Measurements from ENCODE around the gene MAPK4.

MAPK4 gene

DNA sequence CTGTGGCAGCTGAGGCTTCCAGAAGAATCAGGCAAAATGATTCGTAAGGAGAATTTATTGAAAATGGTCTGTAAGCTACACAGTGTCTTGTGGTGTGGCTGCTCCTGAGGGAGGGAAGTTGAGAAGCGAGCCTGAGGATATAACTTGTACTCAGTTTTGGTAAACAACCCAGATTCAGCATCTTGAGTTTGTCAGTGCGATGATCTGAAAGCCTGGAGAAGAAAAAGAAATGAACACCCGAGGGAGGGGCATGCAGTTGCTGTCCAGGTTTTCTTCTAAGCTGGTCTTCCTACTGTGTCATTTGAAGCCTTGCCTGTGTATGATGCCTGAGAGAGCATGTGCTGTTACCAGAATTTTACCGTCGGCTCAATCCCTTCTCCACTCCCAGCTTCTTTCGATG lies 87.3 kb downstream of the MAPK4 start:
- H3K4me3 ChIP-seq (ENCODE audit: insufficient read depth, low read depth, low read length, poor library complexity, severe bottlenecking), result no peak overlapping the region

DNA sequence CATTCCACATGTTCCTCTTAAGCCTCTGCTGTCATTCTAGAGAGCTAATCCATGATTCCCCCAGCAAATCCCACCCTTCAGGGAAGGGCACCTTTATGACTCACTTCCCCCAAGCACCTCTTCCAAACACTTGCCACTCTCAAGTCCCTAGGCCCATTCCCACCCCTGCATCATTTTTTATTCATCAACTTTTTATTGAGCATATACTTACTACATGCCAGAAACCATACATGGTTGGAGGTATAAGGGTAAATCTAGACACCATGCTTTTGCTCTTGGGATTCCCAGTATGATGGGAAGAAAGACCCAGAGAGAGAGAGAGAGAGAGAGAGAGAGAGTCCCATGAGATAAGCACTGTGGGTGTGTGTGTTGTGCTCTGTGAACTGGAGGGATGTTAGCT lies 87.9 kb downstream of the MAPK4 start:
- Histone ChIP-seq H3K9me3 (ENCODE audit: control insufficient read depth, low read length) (no peaks in the 10 kb centered on the region), H3K27me3 (replicated peaks; ENCODE audit: control insufficient read depth, insufficient read depth, low read length, poor library complexity, severe bottlenecking) (no peaks in the 10 kb centered on the region), H3K36me3 (ENCODE audit: control insufficient read depth, insufficient read depth, low read length) (no peaks in the 10 kb centered on the region), H3K4me1 (ENCODE audit: control insufficient read depth, insufficient read depth, low read length, poor library complexity, severe bottlenecking) (no peaks in the 10 kb centered on the region), H3K27ac (ENCODE audit: insufficient read depth, low read length, poor library complexity, severe bottlenecking) (no peak overlapping the region), H3K4me3 (ENCODE audit: insufficient read depth, low read depth, low read length, poor library complexity, severe bottlenecking) (no peak overlapping the region)
- DNase-seq, result no peak

More for the DNA sequence above, 87.3 kb downstream of the MAPK4 start:
- H3K27me3 ChIP-seq (replicated peaks; ENCODE audit: control insufficient read depth, insufficient read depth, low read length, poor library complexity, severe bottlenecking), result no peaks in the 10 kb centered on the region
- no peaks in the 10 kb centered on the region for H3K9me3 ChIP-seq (ENCODE audit: control insufficient read depth, low read length)
- no peaks in the 10 kb centered on the region for H3K4me1 ChIP-seq (ENCODE audit: control insufficient read depth, insufficient read depth, low read length, poor library complexity, severe bottlenecking)
- H3K27ac ChIP-seq (ENCODE audit: insufficient read depth, low read length, poor library complexity, severe bottlenecking), result no peak overlapping the region
- H3K36me3 ChIP-seq (ENCODE audit: control insufficient read depth, insufficient read depth, low read length), result no peaks in the 10 kb centered on the region
- DNase-seq, result no peak

DNA sequence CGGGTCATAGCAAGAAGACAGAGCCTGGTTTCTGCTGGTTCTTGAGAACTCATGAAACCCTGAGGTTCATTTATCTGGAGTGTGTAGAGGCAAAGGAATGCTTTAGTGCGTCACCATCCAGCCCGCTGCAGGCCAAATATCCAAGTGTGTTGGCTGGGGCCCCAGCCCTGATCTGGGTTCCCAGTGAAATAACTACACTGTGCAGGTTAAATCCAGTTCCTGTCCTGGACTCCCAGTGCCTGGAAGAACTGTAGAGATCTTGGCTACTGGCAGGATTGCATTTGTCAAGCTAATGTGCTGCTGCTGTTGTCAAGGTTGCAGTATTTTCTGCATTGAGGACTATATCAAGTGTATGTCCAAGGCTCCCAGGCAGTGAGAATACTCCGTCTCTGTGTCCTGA lies 89.9 kb downstream of the MAPK4 start:
- H3K4me3 ChIP-seq (ENCODE audit: insufficient read depth, low read depth, low read length, poor library complexity, severe bottlenecking), result no peak overlapping the region
- no peaks in the 10 kb centered on the region for H3K4me1 ChIP-seq (ENCODE audit: control insufficient read depth, insufficient read depth, low read length, poor library complexity, severe bottlenecking)
- H3K36me3 ChIP-seq (ENCODE audit: control insufficient read depth, insufficient read depth, low read length), result no peaks in the 10 kb centered on the region
- no peaks in the 10 kb centered on the region for H3K9me3 ChIP-seq (ENCODE audit: control insufficient read depth, low read length)
- DNase-seq, result no peak
- no peaks in the 10 kb centered on the region for H3K27me3 ChIP-seq (replicated peaks; ENCODE audit: control insufficient read depth, insufficient read depth, low read length, poor library complexity, severe bottlenecking)
- H3K27ac ChIP-seq (ENCODE audit: insufficient read depth, low read length, poor library complexity, severe bottlenecking), result no peak overlapping the region

DNA sequence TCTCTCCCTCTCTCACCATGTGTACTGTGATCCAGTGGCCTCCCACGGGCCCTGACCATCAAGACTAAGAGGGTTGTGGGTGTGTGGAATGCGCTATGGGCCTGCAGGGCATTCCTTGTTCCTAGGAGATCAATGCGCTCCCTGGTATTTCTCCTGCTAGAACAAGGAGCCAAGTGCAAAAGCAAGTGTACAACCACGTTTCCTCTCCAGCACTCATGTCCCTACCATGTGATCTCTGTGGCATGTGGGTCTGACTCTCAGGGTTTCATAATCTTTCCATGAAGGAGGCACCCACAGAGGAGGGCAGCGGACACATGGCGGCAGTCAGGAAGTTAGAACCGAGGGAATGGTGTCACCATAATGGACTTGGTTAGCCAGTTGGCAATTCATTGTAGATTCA lies 91.4 kb downstream of the MAPK4 start:
- Histone ChIP-seq H3K27ac (ENCODE audit: insufficient read depth, low read length, poor library complexity, severe bottlenecking) (no peak overlapping the region), H3K4me3 (ENCODE audit: insufficient read depth, low read depth, low read length, poor library complexity, severe bottlenecking) (no peak overlapping the region), H3K4me1 (ENCODE audit: control insufficient read depth, insufficient read depth, low read length, poor library complexity, severe bottlenecking) (no peaks in the 10 kb centered on the region), H3K27me3 (replicated peaks; ENCODE audit: control insufficient read depth, insufficient read depth, low read length, poor library complexity, severe bottlenecking) (no peaks in the 10 kb centered on the region), H3K9me3 (ENCODE audit: control insufficient read depth, low read length) (no peaks in the 10 kb centered on the region), H3K36me3 (ENCODE audit: control insufficient read depth, insufficient read depth, low read length) (no peaks in the 10 kb centered on the region)
- DNase-seq, result no peak

DNA sequence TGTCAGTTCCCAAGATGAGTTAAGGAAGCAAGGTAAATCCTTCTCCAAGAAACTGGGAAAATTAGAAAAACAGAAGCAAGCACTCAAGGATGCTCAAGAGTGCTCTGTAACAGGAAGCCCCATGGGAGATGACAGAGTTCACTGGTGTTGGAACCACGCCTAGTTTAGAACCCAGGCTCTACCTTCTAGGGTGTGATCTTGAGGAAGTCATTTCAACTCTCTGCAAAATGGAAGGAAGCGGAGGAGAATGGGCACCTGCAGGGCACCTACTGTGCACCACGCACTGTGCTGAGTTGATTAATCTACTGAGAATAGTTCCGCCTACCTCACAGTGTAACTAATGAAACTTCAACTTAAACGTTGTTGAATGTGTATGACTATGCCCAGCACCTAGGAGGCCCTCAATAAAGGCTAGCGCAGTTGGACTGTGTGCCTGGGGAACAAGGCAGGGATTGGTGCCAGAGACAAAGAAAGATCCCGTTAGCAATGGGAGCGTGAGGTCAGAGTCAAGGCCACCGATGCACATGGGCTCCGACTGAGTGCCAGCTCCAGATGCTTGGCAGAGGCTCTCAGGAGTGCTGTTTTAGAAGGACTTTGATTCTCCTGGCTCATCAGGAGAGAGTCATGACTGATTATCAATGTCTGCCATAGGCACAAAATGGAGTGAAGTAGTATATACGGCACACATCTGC lies 93.7 kb downstream of the MAPK4 start:
- Histone ChIP-seq H3K27ac (ENCODE audit: insufficient read depth, low read length, poor library complexity, severe bottlenecking) (no peak overlapping the region), H3K27me3 (replicated peaks; ENCODE audit: control insufficient read depth, insufficient read depth, low read length, poor library complexity, severe bottlenecking) (no peaks in the 10 kb centered on the region), H3K4me3 (ENCODE audit: insufficient read depth, low read depth, low read length, poor library complexity, severe bottlenecking) (no peak overlapping the region), H3K36me3 (ENCODE audit: control insufficient read depth, insufficient read depth, low read length) (no peaks in the 10 kb centered on the region), H3K9me3 (ENCODE audit: control insufficient read depth, low read length) (no peaks in the 10 kb centered on the region), H3K4me1 (ENCODE audit: control insufficient read depth, insufficient read depth, low read length, poor library complexity, severe bottlenecking) (no peaks in the 10 kb centered on the region)
- DNase-seq, result no peak

DNA sequence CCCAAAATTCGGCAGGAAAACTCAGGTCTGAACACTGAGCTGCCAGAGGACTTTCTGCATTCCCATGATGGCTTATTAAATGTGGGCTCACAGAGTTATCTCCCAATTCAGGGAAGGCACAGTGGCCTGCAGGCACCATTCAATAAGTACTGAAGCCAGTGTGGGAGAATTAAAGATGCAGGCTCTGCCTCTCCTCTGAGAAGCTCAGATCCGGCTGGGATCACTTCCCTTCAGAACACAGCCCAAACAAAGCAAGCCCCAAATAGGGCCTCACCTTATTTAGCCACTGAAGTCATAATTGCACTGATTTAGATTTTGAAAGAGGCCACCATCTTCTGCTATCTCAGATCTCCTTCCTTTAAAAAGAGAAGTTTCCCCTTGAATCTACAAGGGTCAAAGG lies 94.3 kb downstream of the MAPK4 start:
- H3K9me3 ChIP-seq (ENCODE audit: control insufficient read depth, low read length), result no peaks in the 10 kb centered on the region
- no peaks in the 10 kb centered on the region for H3K36me3 ChIP-seq (ENCODE audit: control insufficient read depth, insufficient read depth, low read length)
- no peaks in the 10 kb centered on the region for H3K27me3 ChIP-seq (replicated peaks; ENCODE audit: control insufficient read depth, insufficient read depth, low read length, poor library complexity, severe bottlenecking)
- H3K4me1 ChIP-seq (ENCODE audit: control insufficient read depth, insufficient read depth, low read length, poor library complexity, severe bottlenecking), result no peaks in the 10 kb centered on the region
- H3K4me3 ChIP-seq (ENCODE audit: insufficient read depth, low read depth, low read length, poor library complexity, severe bottlenecking), result no peak overlapping the region
- DNase-seq, result no peak
- H3K27ac ChIP-seq (ENCODE audit: insufficient read depth, low read length, poor library complexity, severe bottlenecking), result no peak overlapping the region

DNA sequence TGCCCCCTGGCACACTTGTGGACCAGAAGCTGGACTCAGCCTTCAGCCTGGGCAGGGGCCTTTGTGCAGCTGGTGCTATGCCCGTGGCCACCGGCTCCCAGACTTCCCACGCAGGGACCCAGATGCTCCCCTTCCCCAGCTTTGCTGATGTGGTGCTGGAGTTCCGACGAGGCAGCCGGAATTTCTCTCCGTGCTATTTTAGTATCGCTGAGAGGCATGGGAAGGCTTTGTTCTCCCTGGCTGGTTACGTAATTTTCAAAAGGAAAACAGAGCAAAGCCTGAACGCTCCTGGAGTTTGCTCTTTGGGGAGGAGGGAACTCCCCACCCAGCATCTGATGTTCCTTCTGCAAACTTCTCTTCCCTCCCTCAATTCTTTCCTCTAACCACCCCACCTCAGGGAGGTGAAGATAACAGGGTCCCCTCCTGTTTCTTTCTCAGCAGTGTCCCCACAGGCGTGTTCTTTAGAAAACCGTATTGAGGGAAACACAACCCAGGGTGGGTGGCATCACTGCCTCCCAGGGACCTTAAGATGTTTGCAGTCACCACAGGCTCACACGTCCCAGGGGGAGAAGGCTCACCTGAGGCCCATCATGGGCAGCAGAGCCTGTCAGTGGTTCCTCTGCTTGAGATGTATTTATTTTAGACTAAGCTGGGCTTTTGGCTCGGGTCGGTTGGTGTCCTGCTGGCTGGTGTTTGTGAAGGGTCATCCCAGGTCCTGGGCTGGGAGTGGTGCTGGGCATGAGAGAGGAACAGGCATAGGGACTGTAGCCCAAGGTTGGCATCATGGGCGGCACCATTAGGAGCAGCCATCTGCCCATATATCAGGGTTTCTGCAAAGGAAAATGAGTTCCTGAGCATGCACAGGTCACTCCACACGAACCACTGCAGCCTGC lies 95.0 kb downstream of the MAPK4 start:
- Histone ChIP-seq H3K9me3 (ENCODE audit: control insufficient read depth, low read length) (no peaks in the 10 kb centered on the region), H3K4me3 (ENCODE audit: insufficient read depth, low read depth, low read length, poor library complexity, severe bottlenecking) (no peak overlapping the region), H3K27me3 (replicated peaks; ENCODE audit: control insufficient read depth, insufficient read depth, low read length, poor library complexity, severe bottlenecking) (no peaks in the 10 kb centered on the region), H3K27ac (ENCODE audit: insufficient read depth, low read length, poor library complexity, severe bottlenecking) (no peak overlapping the region), H3K4me1 (ENCODE audit: control insufficient read depth, insufficient read depth, low read length, poor library complexity, severe bottlenecking) (no peaks in the 10 kb centered on the region), H3K36me3 (ENCODE audit: control insufficient read depth, insufficient read depth, low read length) (no peaks in the 10 kb centered on the region)
- DNase-seq, result no peak

DNA sequence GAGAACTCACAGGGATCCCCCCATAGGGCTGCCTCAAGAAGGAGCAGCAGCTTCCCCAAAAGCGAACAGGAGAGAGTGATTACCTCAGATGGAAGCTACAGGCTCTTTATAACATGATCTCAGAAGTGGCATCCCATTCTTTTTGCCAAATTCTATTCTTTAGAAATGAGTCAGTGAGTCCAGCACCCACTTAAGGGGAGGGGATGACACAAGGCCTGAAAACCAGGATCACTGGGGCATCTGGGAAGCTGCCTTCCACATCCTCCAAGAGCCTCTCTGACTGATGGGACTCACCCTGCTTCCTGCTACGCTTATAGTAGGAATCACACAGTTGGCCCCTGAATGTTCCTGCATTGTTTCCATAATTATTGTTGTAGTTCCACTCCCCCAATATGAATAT lies 96.5 kb downstream of the MAPK4 start:
- H3K4me1 ChIP-seq (ENCODE audit: control insufficient read depth, insufficient read depth, low read length, poor library complexity, severe bottlenecking), result no peaks in the 10 kb centered on the region
- no peak overlapping the region for H3K4me3 ChIP-seq (ENCODE audit: insufficient read depth, low read depth, low read length, poor library complexity, severe bottlenecking)
- no peak overlapping the region for H3K27ac ChIP-seq (ENCODE audit: insufficient read depth, low read length, poor library complexity, severe bottlenecking)
- H3K27me3 ChIP-seq (replicated peaks; ENCODE audit: control insufficient read depth, insufficient read depth, low read length, poor library complexity, severe bottlenecking), result no peaks in the 10 kb centered on the region
- H3K36me3 ChIP-seq (ENCODE audit: control insufficient read depth, insufficient read depth, low read length), result no peaks in the 10 kb centered on the region
- no peaks in the 10 kb centered on the region for H3K9me3 ChIP-seq (ENCODE audit: control insufficient read depth, low read length)
- DNase-seq, result no peak

DNA sequence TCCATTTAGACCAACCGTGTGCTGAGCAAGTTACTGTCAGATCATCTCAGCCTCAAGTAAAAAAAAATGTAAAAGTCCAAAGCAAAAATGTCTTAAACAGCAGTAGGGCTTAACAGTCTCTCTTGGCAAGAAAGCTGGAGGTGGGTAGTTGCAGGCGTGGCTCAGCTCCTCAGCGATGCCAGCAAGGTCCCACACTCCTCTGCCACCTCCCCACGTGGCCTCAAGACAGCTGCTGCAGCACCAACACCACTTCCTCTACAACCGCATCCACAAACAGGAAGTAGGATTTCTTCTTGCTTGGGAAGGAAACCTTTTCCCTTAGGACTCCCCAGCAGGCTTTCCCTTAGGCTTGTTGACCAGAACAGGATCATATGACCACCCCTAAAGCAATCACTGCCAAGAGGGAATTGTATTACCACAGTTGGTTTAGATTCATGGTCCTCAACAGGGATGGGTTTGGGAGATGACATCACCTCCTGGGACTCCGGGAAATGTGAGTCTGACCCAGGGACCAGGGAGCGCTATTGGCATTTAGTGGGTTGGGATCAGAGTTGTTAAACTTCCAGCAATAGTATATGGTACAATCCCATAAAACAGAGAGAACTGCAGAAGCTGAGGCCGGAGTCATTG lies 97.1 kb downstream of the MAPK4 start:
- H3K36me3 ChIP-seq (ENCODE audit: control insufficient read depth, insufficient read depth, low read length), result no peaks in the 10 kb centered on the region
- H3K4me3 ChIP-seq (ENCODE audit: insufficient read depth, low read depth, low read length, poor library complexity, severe bottlenecking), result no peak overlapping the region
- H3K4me1 ChIP-seq (ENCODE audit: control insufficient read depth, insufficient read depth, low read length, poor library complexity, severe bottlenecking), result no peaks in the 10 kb centered on the region
- no peak overlapping the region for H3K27ac ChIP-seq (ENCODE audit: insufficient read depth, low read length, poor library complexity, severe bottlenecking)
- no peaks in the 10 kb centered on the region for H3K27me3 ChIP-seq (replicated peaks; ENCODE audit: control insufficient read depth, insufficient read depth, low read length, poor library complexity, severe bottlenecking)
- H3K9me3 ChIP-seq (ENCODE audit: control insufficient read depth, low read length), result no peaks in the 10 kb centered on the region
- no peak for DNase-seq

DNA sequence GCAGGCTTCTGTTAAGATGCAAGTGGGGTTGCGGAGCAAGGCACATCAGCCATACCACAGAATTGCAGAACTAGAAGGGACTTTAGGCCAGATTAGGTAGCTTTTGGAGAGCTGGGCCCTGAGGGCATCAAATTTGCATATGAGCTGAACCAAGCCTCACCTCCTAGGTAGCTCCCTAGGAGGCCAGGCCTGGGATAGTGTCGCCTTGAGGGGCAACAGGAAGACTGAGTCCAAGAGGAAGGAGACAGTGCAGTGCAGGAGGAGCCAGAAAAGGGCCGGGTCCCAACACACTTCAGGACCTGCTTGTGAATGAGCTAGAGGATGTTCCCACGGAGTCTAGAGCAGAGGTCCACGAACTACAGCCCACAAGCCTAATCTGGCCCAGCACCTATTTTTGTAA lies 98.7 kb downstream of the MAPK4 start:
- Histone ChIP-seq H3K4me3 (ENCODE audit: insufficient read depth, low read depth, low read length, poor library complexity, severe bottlenecking) (no peak overlapping the region), H3K27ac (ENCODE audit: insufficient read depth, low read length, poor library complexity, severe bottlenecking) (no peak overlapping the region), H3K27me3 (replicated peaks; ENCODE audit: control insufficient read depth, insufficient read depth, low read length, poor library complexity, severe bottlenecking) (no peaks in the 10 kb centered on the region), H3K4me1 (ENCODE audit: control insufficient read depth, insufficient read depth, low read length, poor library complexity, severe bottlenecking) (no peaks in the 10 kb centered on the region), H3K9me3 (ENCODE audit: control insufficient read depth, low read length) (no peaks in the 10 kb centered on the region), H3K36me3 (ENCODE audit: control insufficient read depth, insufficient read depth, low read length) (no peaks in the 10 kb centered on the region)
- DNase-seq, result no peak

Measured in effector memory CD4-positive, alpha-beta T cell (primary cell).